ENCODE measurements around the gene DPF1. TPM values are rescaled to one million over a fixed set of nuclear protein-coding genes. Genes with fewer than 3 reads are reported as not detected.

Gene DPF1
- polyA plus RNA-seq, 1 donor (not counting 4 experiments of a cell fraction or from before 2014, with no cell fraction given): 1.5 TPM

- no peaks in the 10 kb centered on the region for H3K27me3 ChIP-seq (ENCODE audit: control insufficient read depth, extremely low read depth, insufficient read depth, low read length)
- dilution Hi-C loops (cut with MboI; ENCODE audit: extremely low pct_ligation_motif_present, low sequenced_read_pairs): no loop called here
- TF ChIP-seq, protein P1, sequence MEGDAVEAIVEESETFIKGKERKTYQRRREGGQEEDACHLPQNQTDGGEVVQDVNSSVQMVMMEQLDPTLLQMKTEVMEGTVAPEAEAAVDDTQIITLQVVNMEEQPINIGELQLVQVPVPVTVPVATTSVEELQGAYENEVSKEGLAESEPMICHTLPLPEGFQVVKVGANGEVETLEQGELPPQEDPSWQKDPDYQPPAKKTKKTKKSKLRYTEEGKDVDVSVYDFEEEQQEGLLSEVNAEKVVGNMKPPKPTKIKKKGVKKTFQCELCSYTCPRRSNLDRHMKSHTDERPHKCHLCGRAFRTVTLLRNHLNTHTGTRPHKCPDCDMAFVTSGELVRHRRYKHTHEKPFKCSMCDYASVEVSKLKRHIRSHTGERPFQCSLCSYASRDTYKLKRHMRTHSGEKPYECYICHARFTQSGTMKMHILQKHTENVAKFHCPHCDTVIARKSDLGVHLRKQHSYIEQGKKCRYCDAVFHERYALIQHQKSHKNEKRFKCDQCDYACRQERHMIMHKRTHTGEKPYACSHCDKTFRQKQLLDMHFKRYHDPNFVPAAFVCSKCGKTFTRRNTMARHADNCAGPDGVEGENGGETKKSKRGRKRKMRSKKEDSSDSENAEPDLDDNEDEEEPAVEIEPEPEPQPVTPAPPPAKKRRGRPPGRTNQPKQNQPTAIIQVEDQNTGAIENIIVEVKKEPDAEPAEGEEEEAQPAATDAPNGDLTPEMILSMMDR (optimal IDR thresholded peaks at IDR 0.05 in 1 of 3, IDR thresholded peaks at IDR 0.05 in 1 of 3, conservative IDR thresholded peaks at IDR 0.05 in 1 of 3; ENCODE audit: extremely low read depth in 1 of 3, insufficient read depth in 2 of 3, low read length in 3 of 3): no peak
- no peak for TF ChIP-seq EZH2 (IDR thresholded peaks at IDR 0.05; ENCODE audit: low read length)
- H3K9ac ChIP-seq (ENCODE audit: control insufficient read depth, extremely low read depth, insufficient read depth, low read length): peak within 1 kb of the TSS; percentile 93
- H3K4me1 ChIP-seq (ENCODE audit: control insufficient read depth, extremely low read depth, insufficient read depth, low read length): peaks cover 35% of the 10 kb centered on the region
- peak within 1 kb of the TSS; percentile 90 to 99 (median 96) for H3K4me3 ChIP-seq (ENCODE audit: control insufficient read depth in 2 of 3, extremely low read depth in 1 of 3, insufficient read depth in 2 of 3, low read depth in 1 of 3, low read length in 3 of 3)
- peak; percentile 73 for DNase-seq (ENCODE audit: low read depth, low spot score)
- H3K79me2 ChIP-seq (ENCODE audit: control insufficient read depth, insufficient read depth, low read length): peaks cover 52% of the 10 kb centered on the region
- H3K36me3 ChIP-seq (ENCODE audit: control insufficient read depth in 2 of 2, extremely low read depth in 1 of 2, insufficient read depth in 2 of 2, low read length in 2 of 2): peaks cover 0 to 4% of the 10 kb centered on the region in 2 experiments
- peak within 1 kb of the TSS; percentile 68 for H2AFZ ChIP-seq (ENCODE audit: control insufficient read depth, low read length)
- peak within 1 kb of the TSS; percentile 99 for H3K4me2 ChIP-seq (ENCODE audit: control insufficient read depth, extremely low read depth, insufficient read depth, low read depth, low read length)
- no peaks in the 10 kb centered on the region for H3K9me3 ChIP-seq (ENCODE audit: control insufficient read depth, low read depth, low read length)
- peaks cover 3% of the 10 kb centered on the region for H3K9me1 ChIP-seq (ENCODE audit: control insufficient read depth, extremely low read depth, insufficient read depth, low read length)
- peak within 1 kb of the TSS; percentile 95 for H3K27ac ChIP-seq (ENCODE audit: control insufficient read depth, insufficient read depth, low read length)
- peaks cover 22% of the 10 kb centered on the region for H4K20me1 ChIP-seq (ENCODE audit: control insufficient read depth, extremely low read depth, insufficient read depth, low read length)
- no peak for FAIRE-seq
Measured at GRCh38 chr19:38264486-38265212, 40.6 kb upstream of the DPF1 start, which contains the start of gene SPINT2. SPINT2 (plus strand) TSS chr19:38264573; CDS start chr19:38264893, 320 bp downstream.

DNA sequence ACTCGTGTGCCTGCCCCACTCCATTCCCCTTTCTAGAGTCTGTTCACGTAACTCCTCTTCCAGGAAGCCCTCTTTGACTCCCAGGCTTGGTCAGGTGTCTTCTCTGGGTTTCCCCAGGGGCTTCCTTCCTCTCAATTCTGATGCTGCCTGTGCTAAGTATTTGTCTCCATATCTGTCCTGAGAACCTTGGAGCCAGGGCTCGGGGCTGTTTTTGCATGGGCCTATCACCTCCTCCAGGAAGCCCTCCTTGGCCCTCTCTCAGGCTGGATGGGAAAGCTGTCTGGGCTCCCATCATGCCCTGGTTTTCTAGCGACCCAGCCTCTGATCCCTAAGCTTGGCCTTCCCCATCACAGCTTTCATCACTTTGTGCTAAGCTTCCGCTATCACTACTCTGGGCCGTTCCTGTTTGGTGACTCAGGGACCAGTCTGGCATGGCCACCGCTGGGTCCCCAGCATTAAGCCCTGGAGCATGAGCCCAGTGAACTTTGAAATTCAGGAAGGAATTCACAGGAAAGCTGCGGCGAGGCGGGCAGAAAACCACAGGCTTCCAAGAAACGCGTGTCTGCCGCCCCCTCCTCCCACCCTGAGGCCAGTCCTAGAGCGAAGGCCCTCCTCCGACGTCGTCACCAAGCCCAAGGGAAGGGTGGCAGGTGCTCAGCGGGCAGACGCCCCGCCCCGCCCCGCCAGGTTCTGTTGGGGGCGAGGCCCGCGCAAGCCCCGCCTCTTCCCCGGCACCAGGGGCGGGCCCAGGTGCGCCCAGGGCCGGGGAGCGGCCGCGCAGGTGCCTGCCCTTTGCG is 39.9 kb upstream of the DPF1 start:
- H3K9me1 ChIP-seq (ENCODE audit: control insufficient read depth, extremely low read depth, insufficient read depth, low read length): peaks cover 3% of the 10 kb centered on the region
- H3K4me2 ChIP-seq (ENCODE audit: control insufficient read depth, extremely low read depth, insufficient read depth, low read depth, low read length): peak overlapping the region; percentile 35
- peak; percentile 36 for FAIRE-seq
- H3K27ac ChIP-seq (ENCODE audit: control insufficient read depth, insufficient read depth, low read length): peak overlapping the region; percentile 95
- no peaks in the 10 kb centered on the region for H3K27me3 ChIP-seq (ENCODE audit: control insufficient read depth, extremely low read depth, insufficient read depth, low read length)
- TF ChIP-seq EZH2 (IDR thresholded peaks at IDR 0.05; ENCODE audit: low read length): no peak
- TF ChIP-seq, protein P1 (optimal IDR thresholded peaks at IDR 0.05 in 1 of 3, IDR thresholded peaks at IDR 0.05 in 1 of 3, conservative IDR thresholded peaks at IDR 0.05 in 1 of 3; ENCODE audit: extremely low read depth in 1 of 3, insufficient read depth in 2 of 3, low read length in 3 of 3): no peak
- no peaks in the 10 kb centered on the region for H3K9me3 ChIP-seq (ENCODE audit: control insufficient read depth, low read depth, low read length)
- H3K36me3 ChIP-seq (ENCODE audit: control insufficient read depth in 2 of 2, extremely low read depth in 1 of 2, insufficient read depth in 2 of 2, low read length in 2 of 2): peaks cover 0 to 4% of the 10 kb centered on the region in 2 experiments
- no peak for DNase-seq (ENCODE audit: low read depth, low spot score)
- H3K4me1 ChIP-seq (ENCODE audit: control insufficient read depth, extremely low read depth, insufficient read depth, low read length): peaks cover 34% of the 10 kb centered on the region
- peaks cover 45% of the 10 kb centered on the region for H3K79me2 ChIP-seq (ENCODE audit: control insufficient read depth, insufficient read depth, low read length)
- H3K4me3 ChIP-seq (ENCODE audit: control insufficient read depth in 2 of 3, extremely low read depth in 1 of 3, insufficient read depth in 2 of 3, low read depth in 1 of 3, low read length in 3 of 3): peak overlapping the region; percentile 90 to 99 (median 96)
- H4K20me1 ChIP-seq (ENCODE audit: control insufficient read depth, extremely low read depth, insufficient read depth, low read length): peaks cover 19% of the 10 kb centered on the region
- H3K9ac ChIP-seq (ENCODE audit: control insufficient read depth, extremely low read depth, insufficient read depth, low read length): peak overlapping the region; percentile 93
- dilution Hi-C loops (cut with MboI; ENCODE audit: extremely low pct_ligation_motif_present, low sequenced_read_pairs): no loop called here
- H2AFZ ChIP-seq (ENCODE audit: control insufficient read depth, low read length): no peak overlapping the region
